Mucosa of rectum (tissue), 2 donors: ENCODE results near the gene PRRT4.

ENCODE experiments used
- H3K27ac ChIP-seq, 2 donors: one replicate each; pipeline ENCODE4 v1.7.0; 2013; ENCODE audit warnings: inconsistent platforms in 2 of 2, low read depth in 2 of 2, low read length in 2 of 2
- H3K27me3 ChIP-seq, 2 donors: one replicate each; pipeline ENCODE4 v1.7.0; 2013; ENCODE audit warnings: low read length in 2 of 2; ENCODE audit not compliant: control insufficient read depth in 2 of 2, insufficient read depth in 2 of 2
- H3K36me3 ChIP-seq, 2 donors: one replicate each; pipeline ENCODE4 v1.7.0; 2013; ENCODE audit warnings: low read length in 2 of 2; ENCODE audit not compliant: control insufficient read depth in 2 of 2, insufficient read depth in 2 of 2
- H3K4me1 ChIP-seq, 2 donors: one replicate each; pipeline ENCODE4 v1.7.0; 2013; ENCODE audit warnings: low read length in 2 of 2, mild to moderate bottlenecking in 1 of 2; ENCODE audit not compliant: control insufficient read depth in 2 of 2, insufficient read depth in 2 of 2
- H3K4me3 ChIP-seq, 2 donors: one replicate each; pipeline ENCODE4 v1.7.0; 2013; ENCODE audit warnings: low read length in 2 of 2
- H3K9ac ChIP-seq, 2 donors: one replicate each; pipeline ENCODE4 v1.7.0; 2013; ENCODE audit warnings: low read length in 2 of 2, low read depth in 1 of 2, mild to moderate bottlenecking in 1 of 2
- H3K9me3 ChIP-seq, 2 donors: one replicate each; pipeline ENCODE4 v1.7.0; 2013; ENCODE audit warnings: low read length in 2 of 2; ENCODE audit not compliant: control insufficient read depth in 2 of 2
- donor health status: healthy.
- donor health status: Normal muscosa, but diverticular disease.

Gene PRRT4

GRCh38 chr7:128395748-128396147 lies 34.3 kb upstream of the PRRT4 start:
- Histone ChIP-seq H3K27ac (no peak overlapping the region), H3K27me3 (no peaks in the 10 kb centered on the region), H3K36me3 (peaks cover 31 to 42% of the 10 kb centered on the region in 2 donors), H3K4me3 (no peak overlapping the region), H3K9ac (no peak overlapping the region), H3K4me1 (no peaks in the 10 kb centered on the region), H3K9me3 (no peaks in the 10 kb centered on the region)

DNA sequence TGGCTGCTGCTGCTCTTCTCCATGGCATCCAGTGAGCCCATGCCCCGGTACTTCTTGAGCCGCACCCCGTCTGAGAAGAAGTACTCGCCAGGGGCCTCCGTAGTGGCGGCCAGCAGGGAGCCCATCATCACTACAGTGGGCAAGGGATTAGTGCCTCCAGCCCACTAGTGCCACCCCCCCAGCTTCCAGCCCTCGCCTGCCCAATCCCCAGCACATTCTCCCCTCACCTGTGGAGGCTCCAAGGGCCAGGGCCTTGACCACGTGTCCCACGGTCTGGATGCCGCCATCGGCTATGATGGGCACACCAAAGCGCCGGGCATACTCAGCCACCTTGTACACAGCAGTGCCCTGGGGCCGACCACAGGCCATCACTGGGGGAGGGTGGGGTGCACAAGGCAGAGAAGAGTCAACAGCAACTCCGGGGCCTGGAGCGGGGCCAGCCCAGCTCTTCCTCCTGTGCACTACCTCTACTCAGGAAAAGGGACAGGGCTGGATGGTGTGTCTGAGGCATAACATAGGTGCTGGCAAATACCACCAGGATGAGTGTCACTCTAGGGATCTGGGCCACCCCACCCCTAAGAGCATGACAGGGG lies 33.5 kb upstream of the PRRT4 start:
- Histone ChIP-seq H3K9me3 (no peaks in the 10 kb centered on the region), H3K4me3 (no peak overlapping the region), H3K4me1 (no peaks in the 10 kb centered on the region), H3K27me3 (no peaks in the 10 kb centered on the region), H3K9ac (no peak overlapping the region), H3K27ac (no peak overlapping the region), H3K36me3 (peaks cover 24 to 36% of the 10 kb centered on the region in 2 donors)

GRCh38 chr7:128393526-128394330 lies 32.2 kb upstream of the PRRT4 start:
- peaks cover 21 to 28% of the 10 kb centered on the region in 2 donors for H3K36me3 ChIP-seq
- H3K9me3 ChIP-seq = no peaks in the 10 kb centered on the region
- no peak overlapping the region for H3K27ac ChIP-seq
- no peak overlapping the region for H3K9ac ChIP-seq
- H3K4me3 ChIP-seq = no peak overlapping the region
- no peaks in the 10 kb centered on the region for H3K4me1 ChIP-seq
- peaks cover 0 to 2% of the 10 kb centered on the region in 2 donors for H3K27me3 ChIP-seq

- Histone ChIP-seq H3K4me1 (no peaks in the 10 kb centered on the region), H3K36me3 (peaks cover 13 to 18% of the 10 kb centered on the region in 2 donors), H3K9ac (no peak overlapping the region), H3K9me3 (no peaks in the 10 kb centered on the region), H3K27ac (no peak overlapping the region), H3K4me3 (no peak overlapping the region), H3K27me3 (peaks cover 0 to 2% of the 10 kb centered on the region in 2 donors)
These were observed 31.2 kb upstream of the PRRT4 start for GRCh38 chr7:128392446-128393327.

DNA sequence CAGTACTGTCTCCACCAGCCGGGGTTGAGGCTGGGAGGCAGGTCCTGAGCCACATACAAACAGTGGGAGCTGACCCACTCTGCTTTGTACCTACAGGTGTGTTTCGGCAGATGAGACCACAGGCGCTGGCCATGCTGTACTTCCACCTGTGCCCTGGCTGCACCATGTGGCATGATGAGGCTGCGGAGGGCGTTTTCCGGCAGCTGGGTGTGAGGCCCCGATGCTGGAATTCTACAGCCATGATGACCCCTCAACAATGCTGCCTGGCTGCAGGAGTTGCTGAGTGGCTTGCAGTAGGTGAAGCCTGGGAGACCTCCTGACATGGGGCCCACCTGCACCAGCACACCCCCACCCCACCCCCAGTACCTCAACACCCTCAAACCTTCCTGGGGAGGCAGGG lies 30.3 kb upstream of the PRRT4 start:
- Histone ChIP-seq H3K27me3 (peaks cover 0 to 2% of the 10 kb centered on the region in 2 donors), H3K27ac (no peak overlapping the region), H3K9ac (no peak overlapping the region), H3K9me3 (no peaks in the 10 kb centered on the region), H3K4me3 (no peak overlapping the region), H3K4me1 (no peaks in the 10 kb centered on the region), H3K36me3 (peaks cover 6 to 18% of the 10 kb centered on the region in 2 donors)

DNA sequence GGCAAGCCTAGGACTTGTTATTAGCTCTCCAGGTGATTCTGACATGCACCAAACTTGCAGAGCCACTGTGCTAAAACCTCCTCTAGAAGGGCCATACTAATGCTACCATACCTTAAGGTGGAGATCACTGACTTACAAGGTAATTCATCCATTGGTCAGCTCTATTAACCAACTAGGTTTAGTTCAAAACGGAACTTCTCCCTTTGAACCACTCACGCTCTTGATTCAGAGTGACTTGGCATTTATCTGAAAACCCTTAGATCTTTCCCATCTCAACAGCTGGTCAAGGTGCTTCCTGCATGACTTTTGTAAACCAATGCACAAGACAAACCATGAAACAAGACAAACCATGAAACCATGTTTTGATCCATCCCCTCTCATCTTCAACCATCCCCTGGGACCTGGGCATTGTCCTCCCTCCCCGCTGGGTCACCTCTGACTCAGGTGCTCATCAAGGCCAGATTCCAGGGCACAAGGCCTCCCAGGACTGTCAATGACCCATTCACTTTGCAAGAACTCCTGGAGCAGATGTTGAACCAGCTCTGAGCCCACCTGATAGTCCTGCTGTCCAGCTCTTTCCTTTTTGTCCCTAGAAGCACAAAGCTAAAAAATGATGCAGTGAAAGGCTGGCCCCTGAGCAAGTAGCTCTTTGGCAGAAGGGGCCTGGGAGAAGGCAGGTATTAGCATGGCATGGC lies 29.5 kb upstream of the PRRT4 start:
- Histone ChIP-seq H3K36me3 (peaks cover 6 to 16% of the 10 kb centered on the region in 2 donors), H3K27ac (no peak overlapping the region), H3K9ac (no peak overlapping the region)

DNA sequence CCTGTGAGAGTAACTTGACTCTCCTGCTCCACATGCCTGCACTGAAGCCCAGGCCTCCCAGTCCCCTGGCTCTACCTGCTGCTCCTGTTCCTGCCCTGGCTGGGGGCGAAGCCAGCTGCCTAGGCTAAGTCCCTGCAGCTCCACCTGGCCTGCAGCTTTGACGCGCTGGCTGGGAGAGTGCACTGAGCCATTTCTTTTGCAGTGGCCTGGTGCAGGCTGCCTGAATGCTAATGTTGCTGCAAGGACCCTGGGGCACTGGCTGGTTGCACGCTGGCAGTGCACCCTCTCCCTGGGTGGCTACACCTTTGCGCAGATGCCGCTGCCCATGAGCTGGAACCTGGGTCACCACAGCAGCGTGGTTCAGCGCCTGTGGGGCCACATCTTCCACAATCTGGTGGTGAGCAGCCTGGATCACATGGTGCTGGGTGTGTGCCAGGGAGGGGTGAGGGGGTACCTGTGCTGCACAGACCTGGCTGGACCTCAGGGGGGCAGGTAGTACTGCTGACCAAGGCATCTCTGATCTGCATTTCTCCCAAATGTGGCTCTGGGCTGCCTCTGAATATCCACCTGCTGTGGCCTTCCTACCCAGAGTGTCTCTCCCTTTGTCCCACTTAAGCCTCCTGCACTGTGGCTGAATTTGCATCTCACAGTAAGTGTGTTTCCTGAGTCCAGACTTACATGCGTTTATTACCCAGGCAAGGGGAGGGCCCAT lies 28.3 kb upstream of the PRRT4 start:
- H3K9ac ChIP-seq = no peak overlapping the region
- no peak overlapping the region for H3K4me3 ChIP-seq
- no peak overlapping the region for H3K27ac ChIP-seq
- peaks cover 0 to 2% of the 10 kb centered on the region in 2 donors for H3K27me3 ChIP-seq
- no peaks in the 10 kb centered on the region for H3K9me3 ChIP-seq
- H3K4me1 ChIP-seq = no peaks in the 10 kb centered on the region
- H3K36me3 ChIP-seq = peaks cover 5 to 6% of the 10 kb centered on the region in 2 donors

More for the DNA sequence above, 29.5 kb upstream of the PRRT4 start:
- Histone ChIP-seq H3K4me3 (no peak overlapping the region), H3K27me3 (peaks cover 0 to 2% of the 10 kb centered on the region in 2 donors), H3K9me3 (no peaks in the 10 kb centered on the region), H3K4me1 (no peaks in the 10 kb centered on the region)

DNA sequence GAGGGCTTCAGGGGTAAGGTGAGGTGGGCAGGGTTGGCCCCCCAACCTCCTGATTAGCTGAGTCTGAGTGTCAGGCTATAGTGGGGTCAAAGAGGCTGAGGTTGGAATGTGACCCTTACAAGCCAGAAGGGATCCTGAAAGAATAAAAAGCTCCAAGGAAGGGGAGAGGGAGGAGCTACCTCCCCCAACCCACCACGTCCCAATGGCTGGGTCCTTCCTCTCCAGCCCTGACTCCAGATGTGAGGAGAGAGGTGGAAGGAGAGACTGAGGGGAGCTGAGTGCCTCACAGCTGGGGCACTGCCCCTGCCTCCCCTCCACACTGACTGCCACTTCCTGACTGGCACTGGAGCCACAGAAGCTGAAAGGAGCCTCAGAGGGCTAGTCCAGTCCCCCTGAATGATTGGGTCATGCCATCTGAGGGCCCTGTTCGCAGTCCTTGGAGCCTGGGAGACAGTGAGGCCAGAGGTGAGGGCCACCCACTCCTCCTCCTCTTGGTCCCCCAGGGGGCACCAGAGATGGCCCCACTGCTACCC lies 27.7 kb upstream of the PRRT4 start:
- Histone ChIP-seq H3K9ac (no peak overlapping the region), H3K27me3 (peaks cover 0 to 2% of the 10 kb centered on the region in 2 donors), H3K36me3 (peaks cover under 1 to 6% of the 10 kb centered on the region in 2 donors)

GRCh38 chr7:128388145-128388485 lies 26.6 kb upstream of the PRRT4 start:
- Histone ChIP-seq H3K36me3 (no peaks in the 10 kb centered on the region), H3K4me1 (no peaks in the 10 kb centered on the region), H3K27ac (no peak overlapping the region), H3K4me3 (no peak overlapping the region), H3K9me3 (no peaks in the 10 kb centered on the region), H3K27me3 (peaks cover 0 to 2% of the 10 kb centered on the region in 2 donors), H3K9ac (no peak overlapping the region)

More for the DNA sequence above, 27.7 kb upstream of the PRRT4 start:
- no peaks in the 10 kb centered on the region for H3K9me3 ChIP-seq
- H3K27ac ChIP-seq = no peak overlapping the region
- H3K4me1 ChIP-seq = no peaks in the 10 kb centered on the region
- no peak overlapping the region for H3K4me3 ChIP-seq
